WTC11 (cell line): ENCODE measurements around the gene CD3E. TPM values are rescaled to one million over a fixed set of nuclear protein-coding genes. Genes with fewer than 3 reads are reported as not detected.

Source experiments
- ATAC-seq: fragments of 200-7000 bp; cut with Tn5 transposase; 2 replicates; pipeline ENCODE4 v1.10.0; 2021; ENCODE audit warnings: mild to moderate bottlenecking, moderate library complexity
- CTCF ChIA-PET: fragments of 300-600 bp; sonication (Branson Sonifier 250); formaldehyde crosslinking; loops from one replicate; lab custom pipeline; 2021; ENCODE audit warnings: antibody characterized with exemption; lab: Charles Lee
- POLR2A ChIA-PET: fragments of 350-600 bp; sonication (Branson Sonifier 250); formaldehyde crosslinking; loops from one replicate; lab custom pipeline; 2021; ENCODE audit warnings: antibody characterized with exemption; lab: Charles Lee
- DNase-seq: peaks from one replicate; pipeline ENCODE4 v3.0.0; 2021; ENCODE audit warnings: low spot score
- H3K27ac Mint-ChIP-seq: 2 replicates; pipeline ENCODE4 v1.8.0; 2021; ENCODE audit warnings: mixed read lengths
- H3K27me3 Mint-ChIP-seq: 2 replicates; pipeline ENCODE4 v1.8.0; 2021; ENCODE audit warnings: low read depth, mild to moderate bottlenecking, moderate library complexity, mixed read lengths
- H3K36me3 Mint-ChIP-seq: 2 replicates; pipeline ENCODE4 v1.8.0; 2021; ENCODE audit warnings: mixed read lengths
- H3K4me1 Mint-ChIP-seq: 2 replicates; pipeline ENCODE4 v1.8.0; 2022; ENCODE audit warnings: mixed read lengths
- H3K4me3 Mint-ChIP-seq: 2 replicates; pipeline ENCODE4 v1.8.0; 2021; ENCODE audit warnings: mild to moderate bottlenecking, moderate library complexity, mixed read lengths
- H3K9me3 Mint-ChIP-seq: 2 replicates; pipeline ENCODE4 v1.8.0; 2021; ENCODE audit warnings: mixed read lengths
- AR ChIP-seq: fragments of 250-450 bp; sonication (Bioruptor Pico); IDR thresholded peaks from 2 replicates; pipeline ENCODE4 v1.9.0; 2021; ENCODE audit warnings: mild to moderate bottlenecking
- ARID4B ChIP-seq: sonication (generic); formaldehyde crosslinking; IDR thresholded peaks from 2 replicates; pipeline ENCODE4 v1.8.0; 2023; ENCODE audit warnings: missing genetic modification reagents, mild to moderate bottlenecking, borderline replicate concordance
- ATF3 ChIP-seq: sonication (generic); formaldehyde crosslinking; conservative IDR thresholded peaks from 2 replicates; pipeline ENCODE4 v1.8.1; 2022; ENCODE audit warnings: mild to moderate bottlenecking, missing genetic modification reagents
- ATF6 ChIP-seq: sonication (generic); formaldehyde crosslinking; IDR thresholded peaks from 2 replicates; pipeline ENCODE4 v1.8.1; 2023; ENCODE audit warnings: mild to moderate bottlenecking, missing genetic modification reagents
- CDX4 ChIP-seq: fragments of 250-450 bp; sonication (Bioruptor Pico); IDR thresholded peaks from 2 replicates; pipeline ENCODE4 v1.9.0; 2021; ENCODE audit warnings: moderate library complexity, mild to moderate bottlenecking, inconsistent platforms, borderline replicate concordance
- CREB1 ChIP-seq: sonication (generic); formaldehyde crosslinking; IDR thresholded peaks from 2 replicates; pipeline ENCODE4 v1.8.0; 2023; ENCODE audit warnings: mild to moderate bottlenecking, missing genetic modification reagents
- ERG ChIP-seq: fragments of 250-450 bp; sonication (Bioruptor Pico); IDR thresholded peaks from 2 replicates; pipeline ENCODE4 v1.8.0; 2021; ENCODE audit warnings: mild to moderate bottlenecking
- MYBL2 ChIP-seq: sonication (generic); formaldehyde crosslinking; IDR thresholded peaks from 2 replicates; pipeline ENCODE4 v1.8.1; 2023; ENCODE audit warnings: mild to moderate bottlenecking, moderate library complexity, missing genetic modification reagents
- PRDM15 ChIP-seq: sonication (generic); formaldehyde crosslinking; IDR thresholded peaks from 2 replicates; pipeline ENCODE4 v1.8.0; 2022; ENCODE audit warnings: missing genetic modification reagents
- PRRX2 ChIP-seq: fragments of 250-450 bp; sonication (Bioruptor Pico); IDR thresholded peaks from 2 replicates; pipeline ENCODE4 v1.8.0; 2021; ENCODE audit warnings: mild to moderate bottlenecking
- RELA ChIP-seq: sonication (generic); formaldehyde crosslinking; IDR thresholded peaks from 2 replicates; pipeline ENCODE4 v1.8.1; 2022; ENCODE audit warnings: missing genetic modification reagents, mild to moderate bottlenecking, borderline replicate concordance
- SP1 ChIP-seq: sonication (generic); formaldehyde crosslinking; conservative IDR thresholded peaks from 2 replicates; pipeline ENCODE4 v1.8.1; 2022; ENCODE audit warnings: missing genetic modification reagents
- USF1 ChIP-seq: sonication (generic); formaldehyde crosslinking; IDR thresholded peaks from 2 replicates; pipeline ENCODE4 v1.8.0; 2022; ENCODE audit warnings: mild to moderate bottlenecking, missing genetic modification reagents
- USF2 ChIP-seq: sonication (generic); formaldehyde crosslinking; IDR thresholded peaks from 2 replicates; pipeline ENCODE4 v1.8.1; 2023; ENCODE audit warnings: mild to moderate bottlenecking, missing genetic modification reagents, moderate library complexity
- ZBTB43 ChIP-seq: sonication (generic); formaldehyde crosslinking; IDR thresholded peaks from 2 replicates; pipeline ENCODE4 v1.8.1; 2023; ENCODE audit warnings: mild to moderate bottlenecking, missing genetic modification reagents
- ZNF121 ChIP-seq: sonication (generic); formaldehyde crosslinking; IDR thresholded peaks from 2 replicates; pipeline ENCODE4 v1.8.0; 2023; ENCODE audit warnings: missing genetic modification reagents
- ZNF138 ChIP-seq: sonication (generic); formaldehyde crosslinking; conservative IDR thresholded peaks from 2 replicates; pipeline ENCODE4 v1.8.1; 2022; ENCODE audit warnings: mild to moderate bottlenecking, moderate library complexity, missing genetic modification reagents
- ZNF263 ChIP-seq: sonication (generic); formaldehyde crosslinking; IDR thresholded peaks from 2 replicates; pipeline ENCODE4 v1.8.1; 2022; ENCODE audit warnings: low read depth, mild to moderate bottlenecking, moderate library complexity, missing genetic modification reagents
- ZNF416 ChIP-seq: fragments of 250-450 bp; sonication (Bioruptor Pico); IDR thresholded peaks from 2 replicates; pipeline ENCODE4 v1.9.0; 2021; ENCODE audit warnings: mild to moderate bottlenecking, inconsistent platforms
- total RNA-seq: library from RNA; stranded (reverse); gene quantifications from 3 replicates; pipeline ENCODE4 v1.2.3, GENCODE V29; 2021

CD3E gene
- total RNA-seq, 1 experiment from 2014 or later: 1.0 TPM

- TF ChIP-seq USF2 (CRISPR knock-in tag): no peak
- no peak for TF ChIP-seq ZNF121
- TF ChIP-seq CDX4 (CRISPR knock-in tag): no peak
- no peak for TF ChIP-seq ZBTB43
- no peak for TF ChIP-seq MYBL2
- TF ChIP-seq PRDM15 (CRISPR knock-in tag): no peak
- TF ChIP-seq ARID4B: no peak
- TF ChIP-seq CREB1 (CRISPR knock-in tag): no peak
- TF ChIP-seq ZNF138 (CRISPR knock-in tag): no peak
- TF ChIP-seq SP1: no peak
Measured at GRCh38 chr11:118265954-118266353, 38.6 kb upstream of the CD3E start (continued).

- H3K4me3 Mint-ChIP-seq: no peak overlapping the region
- H3K36me3 Mint-ChIP-seq: no peaks in the 10 kb centered on the region
- peaks cover 94% of the 10 kb centered on the region for H3K27me3 Mint-ChIP-seq
- ATAC-seq (no peak), DNase-seq (no peak)
- POLR2A ChIA-PET: no interaction called here
- H3K9me3 Mint-ChIP-seq: no peaks in the 10 kb centered on the region
- H3K4me1 Mint-ChIP-seq: peaks cover 35% of the 10 kb centered on the region
- H3K27ac Mint-ChIP-seq: no peak overlapping the region
- CTCF ChIA-PET: no interaction called here
- TF ChIP-seq ZNF263: no peak
- TF ChIP-seq RELA: no peak
- TF ChIP-seq ZNF416 (CRISPR knock-in tag): no peak
- no peak for TF ChIP-seq ATF3 (CRISPR knock-in tag)
- no peak for TF ChIP-seq ATF6 (CRISPR knock-in tag)
- TF ChIP-seq MYBL2: no peak
- no peak for TF ChIP-seq USF1 (CRISPR knock-in tag)
- TF ChIP-seq AR (CRISPR knock-in tag): no peak
- TF ChIP-seq ERG (CRISPR knock-in tag): no peak
- no peak for TF ChIP-seq PRRX2 (CRISPR knock-in tag)
Measured at GRCh38 chr11:118267486-118267885, 37.0 kb upstream of the CD3E start.
